A549 (cell line): ENCODE measurements around the gene SLC10A3. TPM values are rescaled to one million over a fixed set of nuclear protein-coding genes. Genes with fewer than 3 reads are reported as not detected.
"Not testable (repeated sequence)": the region's sequence is repeated elsewhere in the genome, so short reads cannot be mapped to it uniquely, and the experiment has no call there.

Experiments used
- ATAC-seq, 2 experiments: fragments of 200-7000 bp in 1 of 2; fragments of >200 bp in 1 of 2; cut with Nextera tagmentation in 1 of 2; cut with Tn5 transposase in 1 of 2; 3 replicates each; pipeline versions ENCODE4 v1.8.0 to v1.9.1; 2018 to 2020; ENCODE audit warnings: mild to moderate bottlenecking in 1 of 2, moderate library complexity in 1 of 2
- CTCF ChIA-PET: fragments of 300-600 bp; sonication (Branson Sonifier 250); formaldehyde crosslinking; extraction: SDS; loops from one replicate; lab custom pipeline; 2021; ENCODE audit warnings: antibody characterized with exemption, inconsistent platforms; lab: Yijun Ruan, JAX
- POLR2A ChIA-PET: fragments of 350-600 bp; formaldehyde crosslinking; extraction: SDS; loops from one replicate; lab custom pipeline; 2021; ENCODE audit warnings: antibody characterized with exemption, inconsistent platforms; lab: Yijun Ruan, JAX
- DNase-seq, 2 experiments: peaks; one replicate each; pipeline versions ENCODE4 v3.0.0 to v3.0.0-alpha.2; 2011 to 2016; ENCODE audit warnings: low read depth in 1 of 2, low spot score in 1 of 2
- FAIRE-seq: peaks from 2 replicates; lab custom pipeline; 2011; peaks lifted over from hg19 to GRCh38; lab: Jason Lieb, UNC
- H3K27ac ChIP-seq, 2 experiments: fragments of >200 bp; sonication (Bioruptor Twin); formaldehyde crosslinking; 3 replicates each; pipeline ENCODE4 v1.5.1; 2016 to 2017
- H3K4me1 ChIP-seq: fragments of >200 bp; sonication (Bioruptor Twin); formaldehyde crosslinking; 3 replicates; pipeline ENCODE4 v1.6.1; 2016
- H3K4me2 ChIP-seq: fragments of >200 bp; sonication (Bioruptor Twin); formaldehyde crosslinking; 3 replicates; pipeline ENCODE4 v1.6.1; 2016
- H3K4me3 ChIP-seq: fragments of >200 bp; sonication (Bioruptor Twin); formaldehyde crosslinking; 3 replicates; pipeline ENCODE4 v1.5.1; 2016
- H3K9me3 ChIP-seq: fragments of >200 bp; sonication (Bioruptor Twin); formaldehyde crosslinking; 3 replicates; pipeline ENCODE4 v1.6.1; 2016
- EHF ChIP-seq: fragments of 250-450 bp; sonication (Bioruptor Pico); IDR thresholded peaks from 2 replicates; pipeline ENCODE4 v1.5.0; 2020; ENCODE audit warnings: mild to moderate bottlenecking
- EHMT2 ChIP-seq: fragments of 200-600 bp; sonication (generic); IDR thresholded peaks from 2 replicates; pipeline ENCODE4 v1.6.1; 2016; ENCODE audit warnings: antibody characterized with exemption, low read depth, mild to moderate bottlenecking, moderate library complexity
- ESRRA ChIP-seq: fragments of 150-350 bp; IDR thresholded peaks from 2 replicates; pipeline ENCODE4 v1.6.1; 2014; ENCODE audit warnings: mild to moderate bottlenecking, low read length, borderline replicate concordance
- FOSL2 ChIP-seq, 2 experiments: fragments of 450-650 bp in 1 of 2; fragments of >200 bp in 1 of 2; sonication (Bioruptor Twin) in 1 of 2; formaldehyde crosslinking; IDR thresholded peaks; 2 replicates each; pipeline versions ENCODE4 v1.5.0 to v1.6.1; 2016 to 2020; ENCODE audit warnings: mild to moderate bottlenecking in 1 of 2, moderate library complexity in 1 of 2
- HOXB5 ChIP-seq: fragments of 250-450 bp; sonication (Bioruptor Pico); IDR thresholded peaks from 2 replicates; pipeline ENCODE4 v1.5.0; 2020; ENCODE audit warnings: mild to moderate bottlenecking, moderate library complexity
- JUNB ChIP-seq: fragments of >200 bp; sonication (Bioruptor Twin); formaldehyde crosslinking; IDR thresholded peaks from 2 replicates; pipeline ENCODE4 v1.6.1; 2016
- KDM1A ChIP-seq: fragments of 200-600 bp; sonication (generic); IDR thresholded peaks from 2 replicates; pipeline ENCODE4 v1.6.1; 2016; ENCODE audit warnings: low read depth, mild to moderate bottlenecking
- MAFK ChIP-seq: fragments of 450-650 bp; IDR thresholded peaks from 2 replicates; pipeline ENCODE4 v1.6.1; 2014; ENCODE audit not compliant: partially characterized antibody
- NFE2L2 ChIP-seq: fragments of 150-350 bp; conservative IDR thresholded peaks from 2 replicates; pipeline ENCODE4 v1.6.1; 2014; ENCODE audit warnings: low read length
- NPAS2 ChIP-seq: fragments of 250-450 bp; sonication (Bioruptor Pico); IDR thresholded peaks from 2 replicates; pipeline ENCODE4 v1.8.0; 2022; ENCODE audit warnings: mild to moderate bottlenecking, moderate library complexity, borderline replicate concordance
- RCOR1 ChIP-seq: fragments of 150-350 bp; IDR thresholded peaks from 2 replicates; pipeline ENCODE4 v1.6.1; 2014; ENCODE audit warnings: antibody characterized with exemption, low read length, low read depth
- SREBF2 ChIP-seq: fragments of 450-650 bp; IDR thresholded peaks from 2 replicates; pipeline ENCODE4 v1.6.1; 2014; ENCODE audit warnings: mild to moderate bottlenecking, moderate library complexity
- ZNF302 ChIP-seq: fragments of 250-450 bp; sonication (Bioruptor Pico); IDR thresholded peaks from 2 replicates; pipeline ENCODE4 v1.9.0; 2021; ENCODE audit warnings: inconsistent platforms, mild to moderate bottlenecking, moderate library complexity
- ZSCAN20 ChIP-seq: fragments of 250-450 bp; sonication (Bioruptor Pico); IDR thresholded peaks from 2 replicates; pipeline ENCODE4 v1.8.0; 2022; ENCODE audit warnings: mild to moderate bottlenecking, moderate library complexity
- WGBS: methylation state at CpG from one replicate; pipeline ENCODE4 v1.1.6; 2017; ENCODE audit errors: missing lambda C conversion rate; 5-methylcytosine and 5-hydroxymethylcytosine counted together
- polyA plus RNA-seq, 4 experiments: library from polyadenylated mRNA; depleted of rRNA in 3 of 4; stranded (reverse); fragments of >200 nt; fragmentation: RNase III in 1 of 4; extraction: RNeasy Plus Mini Kit Qiagen cat#74134 plus additional on column Dnase treatment in 1 of 4; gene quantifications; 2 replicates in 3 of 4; 3 replicates in 1 of 4; pipeline ENCODE4 v1.2.3, GENCODE V29; 2011 to 2017
- TF ChIP-seq, protein P1 (sequence below): fragments of >200 bp; sonication (Bioruptor Twin); formaldehyde crosslinking; IDR thresholded peaks from 3 replicates; pipeline ENCODE4 v1.5.1; 2016
- TF ChIP-seq, protein P2 (sequence below): IDR thresholded peaks from 2 replicates; pipeline ENCODE4 v1.6.1; 2012

The SLC10A3 gene
- polyA plus RNA-seq, 2 of the 4 experiments (the other 2 are of a cell fraction) = 9.0 to 21.7 TPM

DNA sequence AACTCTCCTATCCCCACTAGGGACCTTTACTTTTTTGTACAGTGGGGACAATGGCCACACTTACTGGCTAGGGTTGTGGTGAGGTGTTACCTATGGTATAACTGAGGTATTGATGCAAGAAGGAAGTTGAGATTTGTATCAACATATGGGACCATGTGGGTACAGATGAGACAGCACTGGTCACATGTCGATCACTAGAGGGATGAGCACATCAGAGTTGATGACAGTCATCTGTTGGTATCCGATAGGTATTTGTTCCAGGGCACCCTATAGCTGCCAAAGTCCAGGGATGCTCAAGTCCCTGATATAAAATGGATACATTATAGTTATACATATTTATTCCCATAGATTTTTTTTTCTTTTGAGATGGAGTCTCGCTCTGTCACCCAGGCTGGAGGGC is 12.6 kb upstream of the SLC10A3 start (continued):
- TF ChIP-seq ESRRA = no peak

DNA sequence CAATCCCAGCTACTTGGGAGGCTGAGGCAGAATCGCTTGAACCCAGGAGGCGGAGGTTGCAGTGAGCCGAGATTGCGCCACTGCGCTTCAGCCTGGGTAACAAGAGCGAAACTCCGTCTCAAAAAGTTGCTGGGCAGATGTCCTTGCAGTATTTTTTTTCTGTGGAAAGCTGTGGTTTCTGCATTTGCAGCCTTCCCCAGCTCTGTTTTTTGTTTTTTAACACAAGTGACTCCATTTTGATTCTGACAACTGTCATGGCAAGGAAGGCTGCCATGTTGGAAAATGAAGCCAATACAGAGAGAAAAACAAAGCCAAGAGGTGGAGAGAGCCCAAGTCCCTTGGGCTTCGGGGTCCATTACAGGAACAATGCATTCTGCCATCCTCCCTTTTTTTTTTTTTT is 11.7 kb upstream of the SLC10A3 start:
- 71% methylated on average over 8 of the region's 8 CpGs for WGBS
- TF ChIP-seq JUNB = no peak
- no peak for TF ChIP-seq SREBF2
- TF ChIP-seq ZNF302 (CRISPR knock-in tag) = no peak
- TF ChIP-seq ZSCAN20 (CRISPR knock-in tag) = no peak
- no peak for TF ChIP-seq HOXB5 (CRISPR knock-in tag)
- TF ChIP-seq EHMT2 = no peak
- TF ChIP-seq RCOR1 = no peak
- CTCF ChIA-PET = interaction anchor here (0.6 to 2.1 kb wide), 2 partner anchors 10 to 13 kb away, joined by 3 to 7 read pairs; no protein-coding TSS in a partner anchor

DNA sequence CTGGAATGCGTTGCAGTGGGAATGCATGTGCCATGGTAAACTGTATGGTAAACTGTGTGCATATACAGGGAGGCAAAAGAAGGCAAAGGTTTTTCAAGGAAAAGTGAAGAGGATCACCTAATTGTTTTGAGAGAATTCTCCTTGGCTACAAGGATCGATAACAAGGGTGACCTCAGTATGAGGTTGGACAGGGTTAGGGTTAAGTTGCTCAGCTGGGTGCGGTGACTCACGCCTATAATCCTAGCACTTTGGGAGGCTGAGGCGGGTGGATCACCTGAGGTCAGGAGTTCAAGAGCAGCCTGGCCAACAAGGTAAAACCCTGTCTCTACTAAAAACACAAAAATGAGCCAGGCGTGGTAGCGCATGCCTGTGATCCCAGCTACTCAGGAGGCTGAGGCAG is 11.0 kb upstream of the SLC10A3 start:
- FAIRE-seq, H3K4me1 ChIP-seq, H3K4me3 ChIP-seq, ATAC-seq, H3K4me2 ChIP-seq, DNase-seq, H3K27ac ChIP-seq, H3K9me3 ChIP-seq, POLR2A ChIA-PET: not testable (repeated sequence)
- CTCF ChIA-PET = interaction anchor here (0.7 to 2.1 kb wide), 2 partner anchors 9 to 13 kb away, joined by 3 to 7 read pairs; no protein-coding TSS in a partner anchor
- WGBS = 79% methylated on average over 7 of the region's 7 CpGs

More for the DNA sequence above, 11.7 kb upstream of the SLC10A3 start:
- H3K27ac ChIP-seq = no peak overlapping the region
- no peaks in the 10 kb centered on the region for H3K9me3 ChIP-seq
- FAIRE-seq (no peak), ATAC-seq (no peak), DNase-seq (no peak)
- H3K4me1 ChIP-seq = no peaks in the 10 kb centered on the region
- POLR2A ChIA-PET = no interaction called here
- H3K4me2 ChIP-seq = no peak overlapping the region
- H3K4me3 ChIP-seq = no peak overlapping the region

DNA sequence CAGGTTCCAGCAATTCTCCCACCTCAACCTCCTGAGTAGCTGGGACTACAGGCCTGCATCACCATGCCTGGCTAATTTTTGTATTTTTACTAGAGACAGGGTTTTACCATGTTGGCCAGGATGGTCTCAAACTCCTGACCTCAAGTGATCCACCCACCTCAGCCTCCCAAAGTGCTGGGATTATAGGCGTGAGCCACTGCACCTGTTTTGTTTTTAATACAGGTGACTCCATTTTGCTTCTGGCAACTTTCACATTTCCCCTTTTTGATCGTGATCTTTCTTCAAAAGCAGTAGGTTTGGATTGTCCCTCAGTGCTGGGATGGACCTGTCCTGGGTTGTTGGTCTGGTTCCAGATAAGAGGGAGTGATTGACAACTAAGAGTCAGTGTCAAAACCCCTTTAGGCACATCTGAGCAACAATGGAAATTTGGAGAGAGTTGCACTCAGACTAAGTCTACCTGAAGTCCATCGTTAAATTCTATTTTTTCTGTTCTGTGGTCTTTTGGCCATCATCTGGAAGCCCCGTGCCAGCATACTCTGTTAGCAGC is 6.2 kb upstream of the SLC10A3 start:
- not testable (repeated sequence) for H3K27ac ChIP-seq, H3K4me2 ChIP-seq, DNase-seq, H3K4me1 ChIP-seq, H3K9me3 ChIP-seq, ATAC-seq, H3K4me3 ChIP-seq, FAIRE-seq
- CTCF ChIA-PET = interaction anchor here (1.5 kb wide), 1 partner anchor 11 kb away, joined by 3 read pairs; no protein-coding TSS in a partner anchor
- POLR2A ChIA-PET = interaction anchor here (1.3 kb wide), 1 partner anchor 18 kb away, joined by 3 read pairs; no protein-coding TSS in a partner anchor
- WGBS = 72% methylated on average over 4 of the region's 4 CpGs

DNA sequence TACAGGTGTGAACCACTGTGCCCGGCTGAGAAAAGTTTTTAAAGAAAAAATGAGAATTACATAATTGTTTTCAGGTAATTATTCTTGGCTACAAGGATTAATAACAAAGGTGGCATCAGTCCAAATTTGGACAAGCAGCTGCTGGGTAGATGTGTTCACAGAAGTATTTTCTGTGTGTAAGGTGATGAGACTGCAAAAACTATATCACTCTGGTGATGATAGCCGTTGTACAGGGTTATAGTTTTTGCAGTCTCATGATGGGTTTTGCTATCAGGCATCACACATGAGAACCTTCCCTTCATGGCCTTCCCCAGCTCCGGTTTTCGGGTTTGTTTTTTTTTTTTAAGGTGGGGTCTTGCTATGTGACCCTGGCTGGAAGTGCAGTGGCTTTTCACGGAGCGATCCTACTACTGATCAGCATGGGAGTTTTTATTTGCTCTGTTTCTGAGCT is 5.1 kb upstream of the SLC10A3 start:
- ATAC-seq (no peak), DNase-seq (no peak), FAIRE-seq (no peak)
- POLR2A ChIA-PET = no interaction called here
- no peak overlapping the region for H3K27ac ChIP-seq
- WGBS = 83% methylated on average over 6 of the region's 6 CpGs
- no peak for TF ChIP-seq EHF (CRISPR knock-in tag)
- no peak for TF ChIP-seq FOSL2 (IDR thresholded peaks at IDR 0.05)
- no peak for TF ChIP-seq FOSL2 (CRISPR knock-in tag; IDR thresholded peaks at IDR 0.05)
- TF ChIP-seq, protein P1, sequence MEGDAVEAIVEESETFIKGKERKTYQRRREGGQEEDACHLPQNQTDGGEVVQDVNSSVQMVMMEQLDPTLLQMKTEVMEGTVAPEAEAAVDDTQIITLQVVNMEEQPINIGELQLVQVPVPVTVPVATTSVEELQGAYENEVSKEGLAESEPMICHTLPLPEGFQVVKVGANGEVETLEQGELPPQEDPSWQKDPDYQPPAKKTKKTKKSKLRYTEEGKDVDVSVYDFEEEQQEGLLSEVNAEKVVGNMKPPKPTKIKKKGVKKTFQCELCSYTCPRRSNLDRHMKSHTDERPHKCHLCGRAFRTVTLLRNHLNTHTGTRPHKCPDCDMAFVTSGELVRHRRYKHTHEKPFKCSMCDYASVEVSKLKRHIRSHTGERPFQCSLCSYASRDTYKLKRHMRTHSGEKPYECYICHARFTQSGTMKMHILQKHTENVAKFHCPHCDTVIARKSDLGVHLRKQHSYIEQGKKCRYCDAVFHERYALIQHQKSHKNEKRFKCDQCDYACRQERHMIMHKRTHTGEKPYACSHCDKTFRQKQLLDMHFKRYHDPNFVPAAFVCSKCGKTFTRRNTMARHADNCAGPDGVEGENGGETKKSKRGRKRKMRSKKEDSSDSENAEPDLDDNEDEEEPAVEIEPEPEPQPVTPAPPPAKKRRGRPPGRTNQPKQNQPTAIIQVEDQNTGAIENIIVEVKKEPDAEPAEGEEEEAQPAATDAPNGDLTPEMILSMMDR = no peak
- no peak for TF ChIP-seq NFE2L2
- TF ChIP-seq KDM1A = no peak
- TF ChIP-seq MAFK = no peak
- TF ChIP-seq, protein P2, sequence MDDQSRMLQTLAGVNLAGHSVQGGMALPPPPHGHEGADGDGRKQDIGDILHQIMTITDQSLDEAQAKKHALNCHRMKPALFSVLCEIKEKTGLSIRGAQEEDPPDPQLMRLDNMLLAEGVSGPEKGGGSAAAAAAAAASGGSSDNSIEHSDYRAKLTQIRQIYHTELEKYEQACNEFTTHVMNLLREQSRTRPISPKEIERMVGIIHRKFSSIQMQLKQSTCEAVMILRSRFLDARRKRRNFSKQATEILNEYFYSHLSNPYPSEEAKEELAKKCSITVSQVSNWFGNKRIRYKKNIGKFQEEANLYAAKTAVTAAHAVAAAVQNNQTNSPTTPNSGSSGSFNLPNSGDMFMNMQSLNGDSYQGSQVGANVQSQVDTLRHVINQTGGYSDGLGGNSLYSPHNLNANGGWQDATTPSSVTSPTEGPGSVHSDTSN = no peak
- no peak for TF ChIP-seq NPAS2 (CRISPR knock-in tag)
- H3K9me3 ChIP-seq = no peaks in the 10 kb centered on the region
- peaks cover 3% of the 10 kb centered on the region; the same call in 1 of the 3 replicates for H3K4me1 ChIP-seq
- H3K4me2 ChIP-seq = no peak overlapping the region
- CTCF ChIA-PET = interaction anchor here (1.5 kb wide), 1 partner anchor 12 kb away, joined by 3 read pairs; no protein-coding TSS in a partner anchor
- H3K4me3 ChIP-seq = no peak overlapping the region
